PC-9 (cell line): Measurements from ENCODE around the gene UBE4A. TPM values are rescaled to one million over a fixed set of nuclear protein-coding genes. Genes with fewer than 3 reads are reported as not detected.
"Not testable (repeated sequence)": the region's sequence is repeated elsewhere in the genome, so short reads cannot be mapped to it uniquely, and the experiment has no call there.

ENCODE experiments used
- BruUV-seq: library from RNA; stranded (reverse); fragments of 400-500 nt; replicated peaks from 2 replicates; lab custom pipeline; 2021; lab: Mats Ljungman, UMichigan
- CTCF ChIA-PET: fragments of 300-600 bp; sonication (Branson Sonifier 250); formaldehyde crosslinking; loops from one replicate; lab custom pipeline; 2022; ENCODE audit warnings: antibody characterized with exemption; lab: Charles Lee
- POLR2A ChIA-PET: fragments of 300-600 bp; sonication (Branson Sonifier 250); formaldehyde crosslinking; loops from one replicate; lab custom pipeline; 2022; ENCODE audit warnings: antibody characterized with exemption; ENCODE audit not compliant: unreplicated experiment; lab: Charles Lee
- DNase-seq, 2 experiments: peaks; one replicate each; pipeline versions ENCODE4 v3.0.0 to v3.0.0-alpha.2; 2015 to 2022; ENCODE audit warnings: mixed read lengths in 1 of 2
- H2AFZ ChIP-seq: fragments of 200-600 bp; sonication (generic); 2 replicates; pipeline ENCODE4 v1.8.1; 2017; ENCODE audit warnings: antibody characterized with exemption
- H3F3A ChIP-seq: fragments of 200-600 bp; sonication (generic); 2 replicates; pipeline ENCODE4 v1.8.1; 2017; ENCODE audit warnings: antibody characterized with exemption, mild to moderate bottlenecking, low read depth; ENCODE audit not compliant: insufficient read depth
- H3K27ac ChIP-seq: fragments of 200-600 bp; sonication (generic); 2 replicates; pipeline ENCODE4 v1.6.1; 2016; ENCODE audit warnings: mixed run types
- H3K27me3 ChIP-seq: fragments of 200-600 bp; sonication (generic); 2 replicates; pipeline ENCODE4 v1.6.1; 2016; ENCODE audit warnings: low read depth, mixed run types; ENCODE audit not compliant: insufficient read depth
- H3K36me3 ChIP-seq: fragments of 200-600 bp; sonication (generic); 2 replicates; pipeline ENCODE4 v1.6.1; 2016; ENCODE audit warnings: low read depth, mixed run types
- H3K4me1 ChIP-seq: fragments of 200-600 bp; sonication (generic); replicated peaks from 2 replicates; pipeline ENCODE4 v1.6.1; 2016; ENCODE audit warnings: mixed run types; ENCODE audit not compliant: insufficient read depth
- H3K4me2 ChIP-seq: fragments of 200-600 bp; sonication (generic); 2 replicates; pipeline ENCODE4 v1.6.1; 2017; ENCODE audit warnings: mixed run types
- H3K4me3 ChIP-seq: fragments of 200-600 bp; sonication (generic); 2 replicates; pipeline ENCODE4 v1.6.1; 2016; ENCODE audit warnings: mixed run types
- H3K79me2 ChIP-seq: fragments of 200-600 bp; sonication (generic); 2 replicates; pipeline ENCODE4 v1.6.1; 2017; ENCODE audit warnings: low read depth, mixed run types
- H3K9me2 ChIP-seq: fragments of 200-600 bp; sonication (generic); 2 replicates; pipeline ENCODE4 v1.8.1; 2017; ENCODE audit warnings: mild to moderate bottlenecking; ENCODE audit not compliant: insufficient read depth
- H3K9me3 ChIP-seq: fragments of 200-600 bp; sonication (generic); 2 replicates; pipeline ENCODE4 v1.8.1; 2016; ENCODE audit warnings: low read depth; ENCODE audit not compliant: insufficient read depth
- H4K20me1 ChIP-seq: fragments of 200-600 bp; sonication (generic); 2 replicates; pipeline ENCODE4 v1.8.1; 2017; ENCODE audit not compliant: insufficient read depth
- CTCF ChIP-seq: fragments of 200-600 bp; sonication (generic); conservative IDR thresholded peaks from 2 replicates; pipeline ENCODE4 v1.6.1; 2017; ENCODE audit warnings: mixed run types, antibody characterized with exemption, mild to moderate bottlenecking, moderate library complexity
- EZH2 ChIP-seq: fragments of 200-600 bp; sonication (generic); IDR thresholded peaks from 2 replicates; pipeline ENCODE4 v1.8.0; 2017; ENCODE audit warnings: antibody characterized with exemption, low read depth
- intact Hi-C: fragments of 100-400 bp; cut with micrococcal nuclease; formaldehyde crosslinking; loops from one replicate; pipeline ENCODE4 v1.10.0; 2022; ENCODE audit not compliant: unreplicated experiment
- total RNA-seq: library from RNA; stranded (reverse); gene quantifications from 2 replicates; pipeline ENCODE4 v1.2.3, GENCODE V29; 2021

Gene UBE4A
- total RNA-seq, 1 experiment from 2014 or later: 30.9 TPM

GRCh38 chr11:118412921-118413320 lies 53.5 kb downstream of the UBE4A start:
- TF ChIP-seq EZH2 (no peak), CTCF (no peak)
- Histone ChIP-seq H3K27me3 (no peaks in the 10 kb centered on the region), H3K36me3 (peaks cover 12% of the 10 kb centered on the region; the same call in 1 of the 2 replicates), H3K27ac (no peak overlapping the region), H3K9me3 (no peaks in the 10 kb centered on the region), H2AFZ (no peak overlapping the region), H3K4me1 (peaks cover 24% of the 10 kb centered on the region), H3K9me2 (no peaks in the 10 kb centered on the region), H3F3A (peaks cover 44% of the 10 kb centered on the region), H3K4me3 (no peak overlapping the region), H3K79me2 (no peaks in the 10 kb centered on the region), H3K4me2 (no peak overlapping the region), H4K20me1 (0 out of 2 replicates have a peak, but pooled peaks cover 1% of the 10 kb centered on the region)
- ChIA-PET CTCF (no interaction called here), POLR2A (no interaction called here)
- BruUV-seq: no TSS peak
- intact Hi-C loops: no loop called here
- DNase-seq: no peak

GRCh38 chr11:118415062-118415738 lies 55.8 kb downstream of the UBE4A start:
- Histone ChIP-seq H3K4me2 (peak overlapping the region; percentile 3; the same call in 1 of the 2 replicates), H3K9me3 (no peaks in the 10 kb centered on the region), H4K20me1 (no peaks in the 10 kb centered on the region), H3K4me1 (peaks cover 32% of the 10 kb centered on the region), H3K9me2 (no peaks in the 10 kb centered on the region), H3K27me3 (no peaks in the 10 kb centered on the region), H3K36me3 (no peaks in the 10 kb centered on the region), H3K4me3 (no peak overlapping the region), H3K27ac (peak overlapping the region; percentile 47), H2AFZ (no peak overlapping the region), H3F3A (peaks cover 44% of the 10 kb centered on the region), H3K79me2 (no peaks in the 10 kb centered on the region)
- ChIA-PET POLR2A (interaction anchor here (0.6 kb wide), 1 partner anchor 15 kb away, joined by 3 read pairs; no protein-coding TSS in a partner anchor), CTCF (interaction anchor here (0.5 kb wide), 1 partner anchor 76 kb away, joined by 3 read pairs; no protein-coding TSS in a partner anchor)
- intact Hi-C loops: loop anchor here (1.0 to 2.0 kb wide), 2 partner anchors 14 to 20 kb away; partner anchors contain the start of gene ATP5MG
- DNase-seq: no peak
- no TSS peak for BruUV-seq
- TF ChIP-seq CTCF (0 out of 2 replicates have a peak, but pooled peaks have one; percentile 9), EZH2 (no peak)

- DNase-seq: peak; percentile 71 to 97
- Histone ChIP-seq H4K20me1 (no peaks in the 10 kb centered on the region), H3K9me2 (no peaks in the 10 kb centered on the region), H3K36me3 (no peaks in the 10 kb centered on the region), H3K27me3 (no peaks in the 10 kb centered on the region), H3K4me2 (peak overlapping the region; percentile 14; the same call in 1 of the 2 replicates), H3K27ac (peak overlapping the region; percentile 47), H3K4me3 (no peak overlapping the region), H3K4me1 (peaks cover 32% of the 10 kb centered on the region), H3F3A (peaks cover 41% of the 10 kb centered on the region), H3K79me2 (no peaks in the 10 kb centered on the region), H3K9me3 (no peaks in the 10 kb centered on the region), H2AFZ (no peak overlapping the region)
- BruUV-seq: no TSS peak
- CTCF ChIA-PET: no interaction called here
- TF ChIP-seq EZH2: no peak
- no peak for TF ChIP-seq CTCF
- intact Hi-C loops: loop anchor here (1.0 to 2.0 kb wide), 2 partner anchors 14 to 19 kb away; partner anchors contain the start of gene ATP5MG
- POLR2A ChIA-PET: interaction anchor here (0.6 kb wide), 1 partner anchor 15 kb away, joined by 3 read pairs; no protein-coding TSS in a partner anchor
Observed at GRCh38 chr11:118415739-118416068, 56.3 kb downstream of the UBE4A start.

GRCh38 chr11:118416900-118417299 lies 57.5 kb downstream of the UBE4A start:
- intact Hi-C loops, H3K27ac ChIP-seq, H3K79me2 ChIP-seq, H3K4me3 ChIP-seq, H3K27me3 ChIP-seq, H3K9me3 ChIP-seq, DNase-seq, POLR2A ChIA-PET, H4K20me1 ChIP-seq, H3K9me2 ChIP-seq, H2AFZ ChIP-seq, H3K4me2 ChIP-seq, H3K36me3 ChIP-seq, BruUV-seq: not testable (repeated sequence)
- Histone ChIP-seq H3K4me1 (peaks cover 32% of the 10 kb centered on the region), H3F3A (peaks cover 41% of the 10 kb centered on the region)
- CTCF ChIA-PET: interaction anchor here (0.6 kb wide), 1 partner anchor 658 kb away, joined by 3 read pairs; no protein-coding TSS in a partner anchor
